Activated T-helper 1 cell treated with Interleukin-2 at 50 U/mL for 16 hours (primary cell): ENCODE data around the gene FAP.

Experiments used
- DNase-seq: peaks from one replicate; pipeline ENCODE4 v3.0.0-alpha.2; 2020; ENCODE audit warnings: low read depth

Gene FAP

DNA sequence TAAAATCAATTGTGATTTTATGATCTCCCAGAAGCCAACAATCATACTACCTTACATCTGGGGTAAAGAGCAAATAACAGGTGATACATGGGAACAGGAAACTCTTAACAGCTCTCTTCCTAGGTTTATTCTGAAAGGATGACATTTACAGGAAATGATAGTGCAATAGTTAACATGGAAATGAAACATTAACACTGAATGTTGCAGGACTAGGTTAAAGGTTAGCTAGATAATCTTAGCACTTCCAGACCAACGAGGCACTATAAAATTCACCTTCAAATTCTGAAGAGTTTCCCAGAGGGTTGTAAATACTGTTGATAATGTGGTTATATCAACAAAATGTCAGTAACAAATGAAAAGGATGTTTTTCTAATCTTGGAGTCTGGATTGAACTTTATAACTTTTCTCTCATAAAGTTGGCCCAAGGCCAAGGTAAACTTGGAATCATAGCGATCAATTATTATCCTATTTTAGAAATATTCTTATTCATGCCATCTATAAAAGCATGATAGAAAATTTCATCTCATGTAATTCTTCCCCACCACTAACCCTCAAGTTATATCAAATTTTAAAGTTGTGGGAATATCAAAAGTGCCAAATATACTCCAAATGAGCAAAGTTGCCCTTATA is 58.3 kb downstream of the FAP start:
- DNase-seq, result no peak

DNA sequence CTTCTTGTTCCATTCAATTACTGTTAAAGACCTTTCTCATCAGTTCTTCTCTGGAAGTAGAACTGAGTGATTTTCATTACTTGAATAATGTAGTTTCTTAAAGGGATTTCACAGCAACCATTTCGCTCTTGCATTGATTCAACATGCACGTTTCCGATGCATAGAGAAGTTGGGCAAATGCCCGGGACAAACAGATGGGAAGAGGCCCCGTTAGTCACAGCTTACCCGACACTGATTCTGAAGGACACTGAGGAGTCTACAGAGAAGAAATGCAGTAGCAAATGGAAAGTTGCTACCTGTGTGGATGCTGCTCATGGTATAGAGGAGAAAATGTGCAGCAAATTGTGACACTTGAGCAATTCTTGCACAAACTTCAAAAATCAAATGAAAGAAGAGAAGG is 58.9 kb downstream of the FAP start:
- no peak for DNase-seq

DNA sequence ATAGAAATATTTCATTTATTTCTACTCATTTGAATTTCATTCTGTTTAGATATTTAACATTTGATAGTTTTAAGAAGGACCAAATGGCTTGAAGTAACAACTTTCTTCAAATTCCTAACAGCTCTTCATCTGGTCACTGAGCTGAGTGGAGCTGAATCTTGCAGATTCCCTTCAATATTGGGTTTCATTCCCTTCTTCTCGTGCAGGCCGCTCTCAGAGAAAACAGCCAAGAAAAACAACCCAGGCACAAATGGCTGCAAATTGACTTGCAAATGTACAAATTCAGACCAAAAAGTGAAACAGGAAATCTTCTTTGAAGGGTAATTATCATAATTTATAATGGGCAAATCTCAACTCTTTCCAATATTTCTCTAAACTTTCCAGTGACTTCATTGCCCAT is 60.9 kb downstream of the FAP start:
- no peak for DNase-seq

DNA sequence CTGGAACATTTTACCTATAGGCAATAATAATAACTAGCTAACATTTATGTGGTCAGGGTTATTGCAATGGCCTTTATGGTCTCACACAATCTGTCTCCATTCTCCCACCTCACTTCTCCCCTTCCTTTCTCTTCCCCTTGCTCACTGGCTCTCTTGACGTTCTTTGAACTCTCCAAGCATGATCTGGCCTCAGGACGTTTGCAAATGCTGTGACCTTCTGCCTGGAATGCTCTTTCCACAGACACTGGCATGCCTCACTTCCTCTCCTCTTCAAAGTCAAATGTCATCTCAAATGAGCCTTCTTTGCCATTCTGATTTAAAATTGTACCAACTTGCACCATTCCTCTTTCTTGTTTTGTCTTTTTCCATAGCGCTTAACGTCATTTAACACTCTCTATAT is 65.9 kb downstream of the FAP start:
- no peak for DNase-seq

DNA sequence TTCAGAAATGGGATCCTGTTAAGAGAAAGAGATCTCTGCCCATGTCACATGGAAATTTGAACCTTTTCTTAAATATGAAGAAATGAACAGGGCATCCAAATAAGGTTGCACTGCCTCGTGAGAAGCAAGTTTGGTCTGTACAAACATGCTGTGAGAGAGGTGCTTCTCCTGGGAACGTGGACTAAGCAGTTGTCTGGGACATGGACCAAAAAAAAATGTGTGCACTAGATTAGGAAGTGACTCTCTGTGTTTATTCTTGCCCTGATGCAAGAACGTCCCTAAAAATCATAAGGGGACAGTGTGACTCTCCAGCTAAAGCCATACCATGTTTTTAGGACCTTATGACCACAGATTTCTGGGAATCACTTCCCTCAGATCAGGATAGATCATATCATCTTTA is 67.5 kb downstream of the FAP start:
- DNase-seq, result no peak

DNA sequence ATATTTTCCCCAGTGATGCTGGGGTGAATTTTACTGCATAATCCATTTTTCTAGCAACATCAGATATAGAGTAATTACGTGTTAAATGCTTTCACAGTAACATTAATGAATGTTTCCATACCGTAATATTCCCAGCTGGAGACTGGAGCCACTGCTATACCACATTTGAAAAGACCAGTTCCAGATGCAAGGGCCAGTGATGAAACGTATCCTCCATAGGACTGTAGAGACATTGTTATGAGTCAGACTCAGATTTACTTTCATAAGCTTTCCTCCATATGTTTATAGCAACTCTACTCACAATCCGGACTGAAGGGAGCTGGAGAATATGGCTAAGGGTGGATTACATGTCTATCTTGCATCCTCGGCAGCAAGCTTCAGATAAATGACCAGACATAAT is 68.5 kb downstream of the FAP start:
- DNase-seq, result no peak

DNA sequence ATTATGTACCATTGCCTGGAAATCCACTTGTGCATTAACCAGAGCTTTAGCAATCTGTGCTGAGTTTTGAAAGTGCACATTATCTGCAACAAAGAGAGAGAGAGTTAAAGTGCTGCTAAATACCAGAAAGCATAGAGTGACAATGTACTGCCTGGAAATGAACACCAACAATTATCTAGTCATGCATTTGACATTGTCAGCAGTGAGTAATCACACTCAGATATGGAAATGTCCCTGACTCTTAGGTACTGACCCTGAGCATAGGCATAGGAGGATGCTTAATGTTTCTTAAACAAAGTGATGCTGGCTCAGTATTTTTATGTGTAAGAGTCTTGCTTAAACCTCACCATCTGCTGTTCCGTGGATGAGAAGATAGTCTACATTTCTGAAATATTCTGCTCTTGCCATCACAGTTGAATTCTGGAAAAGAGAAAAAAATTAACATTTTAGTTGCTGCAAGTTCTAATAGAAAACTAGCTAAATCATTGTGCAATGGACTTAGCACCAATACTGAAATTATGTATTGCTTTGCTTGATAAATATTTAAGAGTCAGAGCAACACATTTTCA is 70.4 kb downstream of the FAP start:
- DNase-seq, result no peak

DNA sequence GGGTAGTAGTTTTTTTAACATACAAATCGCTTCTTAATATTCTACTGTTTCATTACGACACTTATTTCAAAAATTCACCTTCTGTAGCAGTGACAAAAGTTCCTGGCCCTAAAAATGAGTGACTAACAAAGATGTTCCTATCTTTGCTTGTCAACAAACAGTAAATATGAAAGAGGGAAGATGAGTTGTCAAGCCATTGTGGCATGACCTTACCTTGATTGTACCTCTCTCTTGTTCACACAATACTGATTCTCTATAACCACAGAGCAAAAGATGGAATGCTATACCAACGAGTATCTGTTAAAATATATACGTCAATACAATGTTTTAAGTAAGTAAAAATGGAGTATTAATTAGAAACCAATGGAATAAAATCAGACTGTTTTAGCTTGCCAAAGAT is 76.5 kb downstream of the FAP start:
- DNase-seq, result no peak

DNA sequence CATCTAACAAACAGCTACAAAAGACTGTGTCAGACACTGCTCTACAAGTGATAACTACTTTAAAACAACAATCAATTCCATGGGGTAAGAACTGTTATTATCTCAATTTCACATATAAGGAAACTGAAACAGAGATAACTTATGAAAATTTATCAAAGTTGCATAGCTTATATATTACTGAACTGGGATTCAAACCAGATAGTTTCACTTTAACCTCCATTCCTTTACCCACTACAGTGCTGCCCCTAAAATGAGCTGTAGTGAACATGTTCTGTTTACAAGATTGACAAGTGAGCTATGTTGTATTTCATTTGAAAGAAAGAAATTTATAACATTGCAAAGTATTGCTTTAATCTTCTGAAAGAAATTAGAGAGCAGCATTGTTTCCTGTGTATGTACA is 77.1 kb downstream of the FAP start:
- no peak for DNase-seq

DNA sequence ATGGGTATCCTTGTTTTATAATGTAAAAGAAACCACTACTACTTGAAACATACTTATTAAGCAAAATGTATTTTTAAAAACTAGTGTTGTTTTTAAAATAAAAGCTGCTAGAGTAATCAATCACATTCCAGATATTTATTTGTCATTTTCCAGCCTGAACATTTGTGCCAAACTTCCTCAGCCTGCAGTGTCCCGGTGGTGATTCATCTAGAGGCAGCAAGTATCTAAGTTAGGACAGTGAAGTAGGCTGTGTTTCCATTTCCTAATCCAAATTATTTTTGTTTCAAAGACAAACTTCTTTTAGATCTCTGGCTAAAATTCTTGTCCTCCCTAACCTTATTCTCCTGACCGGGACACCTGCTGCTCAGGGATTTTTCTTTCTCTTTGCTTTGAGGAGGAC is 78.4 kb downstream of the FAP start:
- DNase-seq, result no peak

DNA sequence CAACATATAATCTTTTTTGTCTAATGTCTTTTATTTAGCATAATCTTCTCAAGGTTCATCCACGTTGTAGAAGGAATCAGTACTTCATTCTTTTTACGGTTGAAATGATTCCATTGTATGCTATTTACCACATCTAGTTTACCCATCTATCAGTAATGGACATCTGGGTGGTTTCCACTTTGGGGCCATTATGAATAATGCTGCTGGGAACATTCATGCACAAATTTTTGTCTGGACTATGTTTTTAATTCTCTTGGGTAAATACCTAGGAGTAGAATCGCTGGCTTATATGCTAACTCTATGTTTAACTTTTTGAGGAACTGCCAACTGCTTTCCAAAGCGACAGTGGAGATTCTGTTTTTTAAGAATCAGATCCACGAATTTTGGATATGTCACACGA is 83.8 kb downstream of the FAP start:
- DNase-seq, result no peak

DNA sequence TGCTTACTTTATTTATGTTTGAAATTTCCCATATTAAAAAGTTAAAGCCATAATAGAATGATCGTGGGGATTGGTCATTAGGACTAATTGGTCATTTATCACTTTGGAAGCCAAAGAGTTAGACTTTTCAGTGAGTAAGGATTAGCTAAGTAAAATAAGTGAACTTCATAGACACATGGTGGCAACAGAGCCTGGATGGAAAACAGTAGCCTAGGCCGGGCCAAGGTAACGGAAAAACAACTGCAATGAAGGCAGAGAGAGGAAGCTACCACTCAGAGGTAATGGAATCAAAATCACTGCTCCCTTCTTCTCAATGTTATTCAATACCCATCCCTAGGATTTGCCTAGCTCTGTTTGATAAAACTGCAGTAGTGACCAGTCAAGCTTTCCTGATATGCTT is 87.1 kb downstream of the FAP start:
- no peak for DNase-seq

DNA sequence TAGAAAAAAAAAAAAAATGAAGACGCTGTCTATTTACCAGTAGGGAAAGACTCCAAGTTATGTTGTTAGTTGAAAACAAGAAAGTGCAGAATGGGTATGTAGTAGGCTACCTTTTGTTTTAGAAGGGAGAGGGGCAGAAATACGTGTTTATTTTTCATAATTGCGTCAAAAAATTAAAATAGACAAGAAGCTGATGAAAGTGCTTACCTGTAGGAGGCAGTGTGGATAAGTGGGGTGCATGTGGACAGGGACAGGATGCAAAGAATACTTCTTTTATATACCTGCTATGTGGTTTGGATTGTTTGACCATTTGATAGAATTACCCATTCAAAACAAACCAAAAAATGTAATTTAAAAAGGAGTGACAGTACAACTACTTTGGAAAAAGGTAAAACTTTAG is 88.2 kb downstream of the FAP start:
- DNase-seq, result no peak

DNA sequence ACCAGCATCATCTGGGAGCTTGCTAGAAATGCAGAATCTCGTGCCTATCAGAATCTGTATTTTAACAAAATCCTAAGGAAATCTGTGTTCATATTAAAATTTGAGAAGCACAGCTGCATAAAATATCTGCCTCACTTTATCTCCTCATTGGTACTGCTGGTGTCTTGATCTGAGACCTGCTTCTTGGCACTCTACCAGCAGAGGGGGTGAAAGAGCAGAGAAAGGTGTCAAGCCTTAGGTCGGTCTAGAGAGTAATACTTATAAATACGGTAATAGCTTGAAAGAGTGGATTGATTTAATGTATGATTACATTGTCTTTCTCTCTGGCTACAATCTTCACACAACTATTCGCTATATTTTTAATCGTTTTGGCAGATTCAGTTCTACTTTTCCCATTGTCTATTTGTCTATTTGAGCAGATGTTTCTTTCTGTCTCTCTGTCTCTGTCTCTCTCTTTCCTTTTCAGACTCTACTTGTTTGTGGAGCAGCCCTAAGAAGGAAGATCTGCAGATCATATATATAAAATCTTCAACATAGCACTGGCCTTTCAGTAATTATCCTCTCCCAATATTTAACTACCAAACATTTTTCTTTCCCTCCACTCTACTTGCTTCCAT is 89.5 kb downstream of the FAP start:
- peak; percentile 7 for DNase-seq

DNA sequence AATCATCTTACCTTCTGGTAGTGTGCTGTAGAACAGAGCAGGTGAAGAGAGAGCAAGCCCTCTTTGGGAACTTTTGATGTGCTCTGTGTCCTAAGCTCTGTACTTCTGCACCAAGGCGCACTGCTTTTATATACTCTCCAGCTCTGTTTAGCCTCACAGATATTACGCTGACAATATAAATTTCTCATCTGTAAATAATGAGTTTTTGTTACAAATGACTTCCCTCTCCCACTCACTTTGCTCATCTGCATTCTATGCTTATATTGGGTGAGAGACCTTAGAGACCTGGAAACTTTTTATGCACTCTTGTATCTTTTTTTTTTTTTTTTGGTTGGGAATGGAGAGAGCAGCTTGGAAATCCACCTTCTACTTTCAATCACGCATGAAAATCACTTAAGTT is 91.1 kb downstream of the FAP start, which contains the start of gene GCG:
GCG (minus strand) TSS at position 101 of the 400 bp plus-strand sequence. CDS start 3,069 bp downstream, outside the sequence.
- DNase-seq, result no peak

DNA sequence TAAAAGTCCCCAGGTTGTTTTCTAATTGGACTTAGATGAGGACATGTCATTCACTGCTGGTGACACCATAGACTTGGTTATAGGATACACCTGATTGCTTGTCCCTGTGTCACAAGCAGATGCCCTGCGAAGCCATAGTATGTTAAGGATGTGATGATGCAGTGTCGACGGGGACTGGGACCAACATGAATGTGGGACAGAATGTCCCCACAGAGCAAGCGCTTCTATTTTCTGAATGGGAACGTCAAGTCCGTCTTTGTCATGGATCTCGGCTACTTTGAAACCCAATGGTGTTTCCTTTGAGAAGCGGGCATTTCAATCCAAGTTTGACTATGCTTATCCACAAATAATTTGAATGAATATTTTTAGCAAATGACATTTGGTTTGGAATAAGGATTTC is 93.3 kb downstream of the FAP start:
- DNase-seq, result no peak

DNA sequence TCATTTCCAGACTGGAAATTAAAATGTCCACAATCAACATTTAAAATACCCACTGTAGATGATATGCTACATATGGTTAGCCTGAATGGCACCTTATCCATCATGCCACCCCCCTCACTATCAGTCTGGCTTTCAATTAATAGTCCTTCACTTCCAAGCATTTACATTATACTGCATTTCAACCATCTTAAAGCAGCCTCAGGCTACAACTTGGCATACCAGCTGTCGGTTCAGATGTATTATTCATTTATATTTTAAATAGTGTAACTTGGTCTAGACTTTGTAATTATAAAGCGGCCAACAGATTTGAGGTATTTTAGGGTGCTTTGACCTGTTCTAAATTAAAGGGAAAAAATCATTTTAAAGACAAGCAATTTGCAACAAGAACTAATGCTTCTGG is 93.8 kb downstream of the FAP start:
- DNase-seq, result no peak

DNA sequence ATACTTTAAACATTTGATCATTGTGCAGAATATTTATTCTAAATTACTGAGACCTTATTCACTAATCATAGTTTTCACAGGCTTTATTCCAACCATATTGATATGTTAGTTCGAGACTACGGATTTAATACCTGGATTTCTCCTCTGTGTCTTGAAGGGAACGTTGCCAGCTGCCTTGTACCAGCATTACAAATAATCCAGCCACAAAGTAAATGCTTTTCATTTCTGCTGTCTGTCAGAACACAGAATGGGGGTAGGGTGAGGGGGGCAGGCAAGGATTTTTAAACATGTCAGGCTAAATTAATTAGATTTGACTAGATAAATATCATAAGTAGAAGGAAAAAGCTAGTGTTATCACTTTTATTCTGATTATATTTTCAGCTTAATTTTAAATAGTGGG is 94.3 kb downstream of the FAP start:
- DNase-seq, result no peak

DNA sequence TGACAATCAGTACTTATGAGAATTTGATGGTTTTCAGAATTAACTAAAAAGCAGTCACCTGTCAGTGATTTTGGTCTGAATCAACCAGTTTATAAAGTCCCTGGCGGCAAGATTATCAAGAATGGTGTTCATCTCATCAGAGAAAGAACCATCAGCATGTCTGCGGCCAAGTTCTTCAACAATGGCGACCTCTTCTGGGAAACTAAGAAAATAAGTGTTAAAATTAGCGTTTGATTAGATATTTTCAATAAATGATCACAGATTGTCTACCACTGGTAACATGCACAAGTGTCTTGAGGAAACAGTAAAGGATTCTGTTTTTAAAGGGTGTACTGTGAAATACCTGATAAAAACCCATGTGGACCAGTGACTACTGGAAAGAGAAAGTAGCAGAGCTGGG is 99.3 kb downstream of the FAP start:
- DNase-seq, result no peak

DNA sequence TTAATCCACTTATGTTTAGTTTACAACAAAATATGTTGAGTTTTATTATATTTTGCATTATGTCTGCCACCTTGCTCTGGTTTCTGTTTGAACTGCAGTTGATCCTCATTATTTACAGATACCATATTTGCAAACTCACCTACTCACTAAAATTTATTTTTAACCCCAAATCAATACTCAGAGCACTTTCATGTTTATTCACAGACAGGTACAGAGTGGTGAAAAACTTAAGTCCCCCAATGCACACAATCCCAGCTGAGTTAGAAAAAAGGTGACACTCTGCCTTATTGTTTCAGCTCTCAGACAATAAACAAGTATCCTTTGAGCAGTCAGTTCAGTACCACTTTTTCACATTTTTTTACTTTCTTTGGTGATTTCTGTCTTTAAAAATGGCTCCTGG is 104.9 kb downstream of the FAP start:
- no peak for DNase-seq

DNA sequence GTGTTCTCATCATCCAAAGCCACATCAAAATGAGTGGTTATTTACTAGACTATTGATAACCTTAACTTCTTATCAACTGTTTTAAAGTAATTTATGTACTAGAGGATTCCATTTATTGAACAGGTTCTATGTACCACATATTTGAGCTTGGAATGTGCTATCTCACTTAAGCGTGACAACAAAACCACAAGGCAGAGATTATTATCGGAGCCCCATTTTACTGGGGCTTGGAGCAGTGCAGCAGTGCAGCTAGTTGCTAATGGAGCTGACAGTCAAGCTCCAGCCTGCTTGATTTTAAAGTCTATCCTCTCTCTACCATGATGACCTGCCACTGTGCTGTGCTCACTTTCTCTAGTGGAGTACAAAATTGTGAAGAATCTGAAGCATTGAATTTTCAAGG is 115.8 kb downstream of the FAP start:
- DNase-seq, result no peak

DNA sequence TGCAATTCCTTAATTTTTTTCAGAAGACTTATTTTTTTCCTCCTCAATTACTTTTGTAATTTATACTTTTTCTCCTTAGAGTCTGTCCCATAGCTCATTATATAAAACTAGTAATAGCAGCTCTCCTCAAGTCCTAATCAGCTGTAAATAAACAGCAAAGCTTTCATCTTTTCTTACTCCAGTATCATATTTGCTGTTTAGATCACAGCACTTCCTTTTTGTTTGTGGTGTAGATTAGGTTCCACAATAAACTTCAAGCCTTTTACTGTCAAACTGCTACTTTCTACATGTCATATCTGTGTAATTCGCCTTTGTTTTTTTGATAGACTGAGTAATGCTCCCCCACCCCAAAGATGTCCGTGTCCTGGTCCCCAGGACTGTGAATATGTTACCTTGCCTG is 116.7 kb downstream of the FAP start:
- DNase-seq, result no peak

DNA sequence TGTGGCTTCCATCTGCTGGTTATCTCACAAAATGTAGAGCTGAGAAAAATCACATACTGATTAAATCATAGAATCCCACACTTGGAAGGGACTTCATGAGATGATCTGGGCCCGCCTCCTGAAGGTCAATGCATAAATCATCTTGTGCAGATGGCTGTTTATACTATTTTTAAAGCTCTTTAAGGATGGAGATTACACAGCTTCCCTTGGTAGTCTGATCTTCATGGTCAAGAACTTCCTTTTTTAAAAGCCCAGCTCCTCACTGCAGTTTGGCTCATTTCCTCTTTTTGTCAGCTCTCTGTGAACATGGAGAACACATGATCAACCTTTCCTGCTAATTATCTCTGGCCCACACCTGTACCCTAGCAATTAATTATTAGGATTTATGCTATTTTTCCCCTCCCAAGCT is 117.1 kb downstream of the FAP start:
- DNase-seq, result no peak

DNA sequence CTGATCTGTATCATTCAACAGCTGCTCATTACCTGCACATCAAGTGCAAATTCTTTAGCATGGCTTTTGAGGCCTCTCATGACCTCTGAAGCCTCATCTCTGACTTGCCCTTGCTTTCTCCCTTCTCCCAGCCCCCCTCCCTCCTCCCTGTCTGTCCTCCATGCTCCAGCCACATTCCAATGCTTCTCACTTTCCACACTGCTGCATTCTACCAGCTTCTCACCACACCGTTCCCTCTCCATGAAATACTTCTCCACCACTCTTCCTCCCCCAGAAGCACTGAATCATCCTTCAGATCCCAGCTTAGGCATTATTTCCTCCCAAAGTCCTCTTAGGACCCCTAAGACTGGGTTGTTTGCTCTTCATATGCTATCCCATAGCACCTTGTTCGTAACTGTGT is 118.1 kb downstream of the FAP start:
- DNase-seq, result no peak
